Nephron progenitor cell (in vitro differentiated cells): ENCODE measurements around the gene GP1BA.

Source experiments
- DNase-seq: peaks from one replicate; pipeline ENCODE4 v3.0.0; 2021
- H3K27ac Mint-ChIP-seq: 2 replicates; pipeline ENCODE4 v1.8.0; 2021; ENCODE audit warnings: mild to moderate bottlenecking, moderate library complexity, mixed read lengths
- H3K27me3 Mint-ChIP-seq: 2 replicates; pipeline ENCODE4 v1.8.0; 2021; ENCODE audit warnings: mild to moderate bottlenecking, low read depth, mixed read lengths; ENCODE audit not compliant: poor library complexity
- H3K36me3 Mint-ChIP-seq: 2 replicates; pipeline ENCODE4 v1.8.0; 2021; ENCODE audit warnings: low read depth, mixed read lengths
- H3K4me1 Mint-ChIP-seq: 2 replicates; pipeline ENCODE4 v1.8.0; 2021; ENCODE audit warnings: mixed read lengths
- H3K4me3 Mint-ChIP-seq: 2 replicates; pipeline ENCODE4 v1.8.0; 2021; ENCODE audit warnings: mild to moderate bottlenecking, moderate library complexity, mixed read lengths
- H3K9me3 Mint-ChIP-seq: 2 replicates; pipeline ENCODE4 v1.8.0; 2021; ENCODE audit warnings: mild to moderate bottlenecking, moderate library complexity, mixed read lengths
- CTCF ChIP-seq: fragments of 200-600 bp; sonication (generic); IDR thresholded peaks from 2 replicates; pipeline ENCODE4 v1.5.0; 2021; ENCODE audit warnings: antibody characterized with exemption

The GP1BA gene

GRCh38 chr17:4965311-4965986 is 33.4 kb downstream of the GP1BA start:
- no peak for DNase-seq
- H3K4me1 Mint-ChIP-seq = peaks cover 19% of the 10 kb centered on the region
- H3K4me3 Mint-ChIP-seq = peak overlapping the region; percentile 49
- peak overlapping the region; percentile 91 for H3K27ac Mint-ChIP-seq
- TF ChIP-seq CTCF = no peak
- peaks cover 14% of the 10 kb centered on the region for H3K9me3 Mint-ChIP-seq
- peaks cover 42% of the 10 kb centered on the region for H3K36me3 Mint-ChIP-seq
- H3K27me3 Mint-ChIP-seq = no peaks in the 10 kb centered on the region

GRCh38 chr17:4966844-4967538 is 34.9 kb downstream of the GP1BA start:
- Mint-ChIP-seq H3K4me1 (peaks cover 17% of the 10 kb centered on the region), H3K36me3 (peaks cover 44% of the 10 kb centered on the region)

GRCh38 chr17:4967539-4968485 is 35.7 kb downstream of the GP1BA start, which contains the start of gene SPAG7:
TSS of gene SPAG7 (minus strand) at chr17:4967817. CDS start at chr17:4967804, 13 bp downstream.
- Mint-ChIP-seq H3K9me3 (peaks cover 14% of the 10 kb centered on the region), H3K4me3 (no peak within 1 kb of the TSS), H3K27me3 (peaks cover 3% of the 10 kb centered on the region), H3K36me3 (peaks cover 49% of the 10 kb centered on the region), H3K27ac (no peak within 1 kb of the TSS), H3K4me1 (peaks cover 25% of the 10 kb centered on the region)
- no peak for TF ChIP-seq CTCF
- peak; percentile 95 for DNase-seq

More at GRCh38 chr17:4966844-4967538, 34.9 kb downstream of the GP1BA start:
- Mint-ChIP-seq H3K9me3 (peaks cover 14% of the 10 kb centered on the region), H3K27me3 (peaks cover 2% of the 10 kb centered on the region), H3K4me3 (no peak overlapping the region), H3K27ac (no peak overlapping the region)
- DNase-seq = peak; percentile 93
- TF ChIP-seq CTCF = no peak

- peaks cover 44% of the 10 kb centered on the region for H3K36me3 Mint-ChIP-seq
- H3K27ac Mint-ChIP-seq = no peak overlapping the region
- H3K4me1 Mint-ChIP-seq = peaks cover 29% of the 10 kb centered on the region
- peaks cover 5% of the 10 kb centered on the region for H3K27me3 Mint-ChIP-seq
- DNase-seq = peak; percentile 45
- H3K9me3 Mint-ChIP-seq = peaks cover 14% of the 10 kb centered on the region
- no peak for TF ChIP-seq CTCF
- no peak overlapping the region for H3K4me3 Mint-ChIP-seq
Observed at GRCh38 chr17:4968486-4969046, 36.5 kb downstream of the GP1BA start.

- H3K27me3 Mint-ChIP-seq = peaks cover 8% of the 10 kb centered on the region
- H3K9me3 Mint-ChIP-seq = peaks cover 14% of the 10 kb centered on the region
- H3K36me3 Mint-ChIP-seq = peaks cover 46% of the 10 kb centered on the region
- DNase-seq = peak; percentile 28
- H3K4me1 Mint-ChIP-seq = peaks cover 29% of the 10 kb centered on the region
- no peak overlapping the region for H3K4me3 Mint-ChIP-seq
- no peak for TF ChIP-seq CTCF
- H3K27ac Mint-ChIP-seq = no peak overlapping the region
Observed at GRCh38 chr17:4969047-4969550, 37.0 kb downstream of the GP1BA start.
